GM19397 (cell line): ENCODE data around the gene TENT5C.
"Not testable (repeated sequence)": the region's sequence is repeated elsewhere in the genome, so short reads cannot be mapped to it uniquely, and the experiment has no call there.

Experiments used
- ATAC-seq: cut with Tn5 transposase; IDR thresholded peaks from one replicate; pipeline ENCODE4 v1.9.1; 2021; ENCODE audit warnings: mild to moderate bottlenecking, moderate library complexity; ENCODE audit not compliant: unreplicated experiment

Gene TENT5C

GRCh38 chr1:117605774-117606648, at the start of gene TENT5C:
Gene TENT5C (plus strand): TSS chr1:117606048. CDS start chr1:117622869, 16,821 bp downstream.
- ATAC-seq: peak; percentile 89

GRCh38 chr1:117556341-117556740, 49.5 kb upstream of the TENT5C start:
- no peak for ATAC-seq

DNA sequence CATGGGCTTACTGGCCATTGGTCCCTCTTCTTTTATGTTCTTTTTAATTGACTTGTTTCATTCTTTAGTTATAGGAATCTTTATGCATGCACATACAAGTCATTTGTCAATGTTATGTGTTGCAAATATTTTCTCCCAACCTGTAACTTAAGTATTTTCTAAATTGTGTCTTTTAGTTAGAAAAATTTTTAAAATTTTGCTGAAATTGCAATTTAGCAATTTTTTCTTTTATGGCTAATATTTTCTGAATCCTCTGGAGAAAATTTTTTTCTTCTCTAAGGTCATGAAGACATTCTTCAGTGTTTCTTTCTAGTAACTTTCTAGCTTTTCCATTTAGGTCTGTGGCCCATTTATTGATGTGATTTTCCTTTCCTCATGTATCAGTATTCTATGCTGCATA, 48.9 kb upstream of the TENT5C start:
- no peak for ATAC-seq

GRCh38 chr1:117558451-117558850, 47.4 kb upstream of the TENT5C start:
- not testable (repeated sequence) for ATAC-seq

DNA sequence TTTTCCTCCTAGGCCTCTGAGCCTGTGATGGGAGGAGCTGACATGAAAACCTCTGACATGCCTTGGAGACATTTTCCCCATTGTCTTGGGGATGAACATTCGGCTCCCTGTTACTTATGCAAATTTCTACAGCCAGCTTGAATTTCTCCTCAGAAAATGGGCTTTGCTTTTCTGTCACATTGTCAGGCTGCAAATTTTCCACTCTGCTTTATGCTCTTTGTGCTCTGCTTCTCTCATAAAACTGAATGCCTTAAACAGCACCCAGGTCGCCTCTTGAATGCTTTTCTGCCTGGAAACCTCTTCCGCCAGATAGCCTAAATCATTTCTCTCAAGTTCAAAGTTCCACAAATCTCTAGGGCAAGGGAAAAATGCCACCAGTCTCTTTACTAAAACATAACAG, 46.7 kb upstream of the TENT5C start:
- no peak for ATAC-seq

DNA sequence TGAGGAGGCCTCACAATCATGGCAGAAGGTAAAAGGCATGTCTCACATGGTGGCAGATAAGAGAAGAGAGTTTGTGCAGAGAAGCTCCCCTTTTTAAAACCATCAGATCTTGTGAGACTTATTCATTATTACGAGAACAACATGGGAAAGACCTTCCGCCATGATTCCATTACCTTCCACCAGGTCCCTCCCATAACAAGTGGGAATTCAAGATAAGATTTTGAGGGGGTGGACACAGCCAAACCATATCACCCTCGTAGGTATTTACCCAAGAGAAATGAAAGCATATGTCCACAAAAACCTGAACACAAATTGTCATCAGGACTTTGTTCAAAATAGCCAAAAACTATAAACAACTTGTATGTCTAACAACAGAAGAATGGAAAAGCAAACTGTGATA, 45.9 kb upstream of the TENT5C start:
- ATAC-seq: no peak

DNA sequence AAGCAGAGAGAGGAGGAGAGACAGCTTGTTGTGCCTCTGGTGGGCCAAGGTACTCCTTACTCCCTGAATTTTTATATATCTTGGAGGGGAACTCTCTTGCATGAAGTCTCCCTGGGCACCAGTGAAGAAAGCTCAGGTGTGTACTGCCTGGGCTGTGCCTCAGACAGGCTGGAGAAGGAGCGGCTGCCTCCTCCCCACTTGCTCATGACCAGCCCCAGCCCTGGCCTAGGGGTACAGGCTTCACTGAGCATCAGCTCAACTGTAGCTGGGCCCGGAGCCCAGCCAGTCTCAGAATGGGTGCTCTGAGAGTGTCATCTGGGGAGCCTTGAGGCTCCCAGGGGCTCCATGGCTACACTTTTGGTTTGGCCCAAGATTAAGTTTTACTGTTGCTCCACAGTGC, 44.8 kb upstream of the TENT5C start:
- ATAC-seq: no peak

GRCh38 chr1:117561551-117561950, 44.3 kb upstream of the TENT5C start:
- no peak for ATAC-seq

DNA sequence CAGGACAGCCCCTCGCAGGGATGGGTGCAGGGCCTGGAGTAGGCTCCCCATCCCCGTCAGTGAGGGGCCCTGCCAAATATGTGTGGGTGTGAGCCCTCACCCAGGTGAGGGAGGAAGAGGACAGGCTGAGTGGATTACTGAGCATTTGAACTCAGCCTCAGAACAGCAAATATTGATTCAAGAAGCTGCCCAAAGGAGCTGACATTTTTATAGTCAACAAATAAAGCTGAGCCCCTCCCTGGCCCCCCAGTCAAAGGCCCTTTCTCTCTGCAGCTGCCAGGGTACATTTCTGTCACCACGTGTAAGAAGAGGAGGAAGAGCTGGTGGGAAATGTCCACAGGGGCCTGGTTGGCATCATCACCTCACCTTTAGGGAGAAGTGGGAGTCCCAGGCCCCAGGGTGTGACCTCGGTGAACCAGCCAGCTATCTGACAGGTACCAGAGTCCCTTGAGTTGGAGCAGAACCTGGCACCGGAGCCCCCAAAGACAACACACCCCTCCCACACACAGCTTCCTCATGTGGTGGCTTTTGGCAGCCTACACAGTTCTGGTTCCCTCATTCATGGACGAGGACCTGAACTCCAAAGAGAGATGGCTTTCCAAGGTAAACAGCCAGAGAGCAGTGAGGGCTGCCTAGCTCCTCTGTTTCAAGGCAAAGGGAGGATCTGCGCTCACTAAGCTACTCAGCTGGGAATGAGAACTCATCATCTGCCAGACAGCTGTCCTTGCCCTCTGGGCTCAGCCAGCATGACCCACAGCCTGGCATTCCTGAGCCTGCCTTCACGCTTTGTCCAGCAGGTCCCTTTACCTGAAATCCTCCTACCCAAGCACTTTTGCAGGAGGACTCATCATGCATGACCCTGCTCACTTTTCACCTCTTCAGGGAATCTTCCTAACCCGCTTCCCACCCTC, 43.0 kb upstream of the TENT5C start:
- no peak for ATAC-seq

GRCh38 chr1:117563492-117563875, 42.4 kb upstream of the TENT5C start:
- ATAC-seq: no peak

GRCh38 chr1:117564227-117565075, 41.4 kb upstream of the TENT5C start:
- ATAC-seq: no peak

DNA sequence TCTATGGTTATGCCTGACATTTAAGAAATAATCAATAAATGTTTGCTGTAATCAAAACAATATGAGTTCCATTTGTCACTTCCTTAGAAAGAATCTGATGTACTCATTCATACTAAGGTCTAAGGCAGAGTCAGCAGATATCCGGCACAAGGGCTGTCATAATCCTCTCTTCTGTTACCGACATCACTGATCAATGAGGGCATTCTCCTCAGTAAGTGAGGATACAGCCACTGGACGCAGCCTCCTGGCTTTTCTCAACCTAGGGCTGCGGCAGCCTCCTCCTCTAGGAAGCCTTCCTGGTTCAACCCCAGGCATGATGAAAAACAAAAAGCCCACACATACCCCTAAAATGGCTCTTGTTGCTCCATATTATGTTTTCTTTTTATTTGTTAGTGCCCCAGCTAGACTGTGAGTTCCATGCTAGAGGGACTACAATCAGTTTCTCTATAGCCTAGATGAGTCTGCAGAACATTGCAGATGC, 40.7 kb upstream of the TENT5C start:
- no peak for ATAC-seq

DNA sequence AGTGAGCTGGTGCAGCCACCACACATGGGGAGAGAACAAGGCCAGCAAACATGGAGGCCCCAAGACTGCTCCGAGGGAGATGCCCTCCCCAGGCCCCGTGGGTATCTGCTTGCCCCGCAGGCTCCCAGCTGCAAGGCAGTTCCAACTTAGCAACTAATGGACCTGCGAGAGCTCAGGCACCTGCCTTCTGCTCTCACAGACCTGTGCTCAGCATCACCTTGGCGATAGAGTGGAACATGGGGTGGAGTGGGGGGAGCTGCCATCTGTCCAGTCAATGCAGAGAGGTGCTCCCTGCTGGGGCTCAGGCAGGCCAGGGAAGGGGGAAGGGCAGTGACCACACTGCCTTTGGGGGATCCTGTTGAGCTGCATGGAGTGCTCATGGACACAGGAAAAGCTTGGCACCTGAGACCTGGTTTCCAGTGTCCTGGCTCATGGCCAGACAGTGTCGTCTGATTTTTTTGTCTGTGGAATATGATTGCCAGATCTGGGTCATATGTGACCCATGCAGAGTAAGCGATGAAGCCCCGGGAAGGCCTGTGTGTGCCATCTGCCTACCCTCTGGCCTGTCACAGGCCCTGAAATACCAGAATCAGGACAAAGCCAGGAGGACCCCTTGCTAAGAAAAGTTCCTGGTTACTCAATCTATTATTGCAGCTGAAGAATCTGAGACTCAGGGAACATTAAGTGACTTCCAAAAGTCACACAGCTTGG, 39.9 kb upstream of the TENT5C start:
- ATAC-seq: no peak

DNA sequence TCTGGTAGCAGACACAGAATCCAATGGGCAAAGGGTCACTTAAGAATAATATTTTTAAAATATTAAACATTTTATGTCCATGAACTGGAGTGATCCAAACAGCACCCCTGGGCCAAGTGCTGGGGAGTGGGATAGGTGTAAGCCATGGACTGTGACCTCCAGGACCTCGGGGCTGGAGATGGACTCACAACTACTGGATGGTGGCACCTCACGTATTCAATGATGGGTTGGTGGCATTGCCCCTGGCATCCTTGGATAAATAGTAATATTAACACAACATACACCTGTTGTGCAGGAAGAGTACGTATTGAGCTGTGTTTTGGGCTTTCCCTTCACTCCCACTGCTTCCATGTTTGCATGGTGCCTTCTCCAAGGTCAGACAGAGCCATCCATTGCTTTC, 39.3 kb upstream of the TENT5C start:
- no peak for ATAC-seq

DNA sequence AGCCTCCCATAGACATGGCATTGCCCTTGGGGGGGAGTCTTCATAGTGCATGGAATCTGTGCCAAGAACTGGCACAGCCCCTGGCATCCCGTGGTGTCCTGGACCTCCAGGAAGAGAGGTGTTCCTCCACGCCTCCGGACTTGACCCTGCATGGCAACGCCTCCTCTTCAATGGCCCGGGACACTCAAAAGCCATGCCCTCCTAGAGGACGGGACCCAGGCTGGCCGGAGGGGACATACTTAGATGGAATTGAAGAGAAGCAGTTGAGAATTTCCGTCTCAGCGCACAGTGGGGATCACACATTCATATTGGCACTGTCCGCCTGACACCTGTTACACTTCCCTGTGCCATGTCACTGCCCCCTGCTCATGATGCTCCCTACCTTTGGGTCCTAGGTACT, 38.4 kb upstream of the TENT5C start:
- ATAC-seq: no peak

DNA sequence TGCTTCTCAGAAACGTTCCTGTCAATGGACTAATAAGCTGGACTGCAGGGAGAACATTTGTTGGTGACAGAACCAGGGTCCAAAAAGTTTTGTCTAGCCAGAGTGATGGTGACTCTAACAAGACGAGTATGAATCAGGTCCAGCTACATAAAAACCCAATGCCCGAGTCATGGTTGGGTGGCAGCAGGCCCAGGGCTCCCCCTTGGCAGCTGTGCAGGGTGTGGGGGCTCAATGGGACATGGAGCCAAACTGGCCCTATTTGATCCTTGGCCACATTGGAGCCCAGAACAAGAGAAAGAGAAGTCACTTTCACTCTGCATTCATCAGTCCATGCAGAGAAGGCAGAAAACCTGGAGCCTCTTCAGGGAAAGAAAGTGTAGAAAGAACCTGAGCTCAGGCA, 37.9 kb upstream of the TENT5C start:
- ATAC-seq: no peak

GRCh38 chr1:117568999-117569398, 36.8 kb upstream of the TENT5C start:
- ATAC-seq: no peak

DNA sequence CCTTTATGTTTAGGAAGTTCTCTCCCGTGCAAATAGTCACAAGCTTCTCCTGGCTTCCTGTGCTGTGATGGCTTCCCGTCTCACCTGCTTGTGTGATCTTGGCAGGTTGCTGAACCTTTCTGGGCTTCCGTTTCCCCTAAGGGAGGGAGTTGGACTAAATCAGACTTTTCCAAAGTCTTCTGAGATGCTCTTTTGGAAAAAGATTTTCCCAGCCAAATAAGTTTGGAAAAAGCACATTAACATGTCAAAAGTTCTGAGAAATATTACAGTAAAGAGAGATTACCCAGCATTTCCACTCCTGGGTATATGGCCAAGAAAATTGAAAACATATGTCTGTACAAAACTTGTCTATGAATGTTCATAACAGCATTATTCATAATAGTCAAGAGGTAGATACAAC, 36.0 kb upstream of the TENT5C start:
- no peak for ATAC-seq

DNA sequence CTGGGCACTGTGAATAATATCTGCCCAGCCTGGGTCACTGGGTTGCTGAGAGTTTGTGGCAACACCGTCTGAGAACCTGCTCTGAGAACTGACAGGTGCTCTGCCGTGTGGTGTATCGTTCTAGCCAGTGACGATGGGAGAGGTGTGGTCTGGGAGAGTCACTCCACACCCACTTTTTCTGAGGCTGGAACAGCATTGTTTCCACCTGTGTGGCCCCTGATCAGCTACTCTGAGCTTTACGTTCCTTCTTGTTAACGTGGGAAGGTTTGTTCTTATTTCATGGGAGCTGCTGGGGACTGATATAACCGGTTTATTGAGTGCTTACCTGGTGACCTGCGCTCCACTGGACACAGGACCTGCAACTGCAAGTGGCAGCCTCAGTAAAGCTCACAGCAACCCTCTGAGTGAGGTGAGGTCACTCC, 34.8 kb upstream of the TENT5C start:
- ATAC-seq: no peak

- no peak for ATAC-seq
Measured at GRCh38 chr1:117571496-117571895, 34.4 kb upstream of the TENT5C start.
